ENCODE data around the gene PGAM5. TPM values are rescaled to one million over a fixed set of nuclear protein-coding genes. Genes with fewer than 3 reads are reported as not detected.

Gene PGAM5
- total RNA-seq, 2 donors from 2014 or later, result 37.4 to 41.4 TPM

DNA sequence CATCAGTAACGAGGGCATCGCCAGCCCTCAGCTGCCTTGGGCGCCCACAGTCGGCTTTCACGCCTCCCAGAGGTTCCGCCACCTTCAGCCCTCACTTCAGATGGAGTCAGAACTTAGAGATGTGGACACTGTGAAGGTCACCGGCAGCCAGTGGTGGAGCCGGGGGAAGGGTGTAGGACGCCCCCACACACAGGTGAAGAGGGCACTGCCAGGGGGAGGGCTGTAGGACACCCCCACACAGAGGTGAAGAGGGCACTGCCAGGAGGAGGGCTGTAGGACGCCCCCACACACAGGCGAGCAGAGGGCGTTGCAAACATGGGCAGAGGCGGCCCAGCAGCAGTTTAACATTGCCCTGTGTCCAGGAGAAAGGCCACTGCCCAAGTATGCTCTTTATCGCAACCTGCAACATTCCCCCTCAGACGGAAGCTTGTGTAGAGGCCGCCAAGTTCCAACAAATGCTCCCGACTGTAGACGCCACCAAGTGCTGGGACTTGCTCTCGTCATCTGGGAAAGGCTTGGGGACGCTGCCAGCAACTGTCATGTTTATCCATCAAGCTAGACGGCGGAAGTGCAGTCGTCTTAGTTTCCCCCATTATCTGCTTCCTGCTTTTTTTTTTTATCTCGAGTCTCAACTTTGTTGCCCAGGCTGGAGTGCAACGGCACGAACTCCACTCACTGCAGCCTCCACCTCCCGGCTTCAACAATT, 55.9 kb downstream of the PGAM5 start:
- Histone ChIP-seq H3K27ac (no peak overlapping the region), H3K4me1 (replicated peaks) (no peaks in the 10 kb centered on the region), H3K36me3 (no peaks in the 10 kb centered on the region), H3K9me3 (no peaks in the 10 kb centered on the region), H3K27me3 (replicated peaks; ENCODE audit: insufficient read depth) (no peaks in the 10 kb centered on the region), H3K4me3 (no peak overlapping the region)
- WGBS, result 71% methylated on average over 27 of the region's 27 CpGs
- DNase-seq (ENCODE audit: low spot score), result no peak
- intact Hi-C loops (cut with DNase I), result loop anchor here (5.0 to 10.0 kb wide), 2 partner anchors 61 to 138 kb away; partner anchors contain the start of gene GOLGA3
- TF ChIP-seq, protein P1, sequence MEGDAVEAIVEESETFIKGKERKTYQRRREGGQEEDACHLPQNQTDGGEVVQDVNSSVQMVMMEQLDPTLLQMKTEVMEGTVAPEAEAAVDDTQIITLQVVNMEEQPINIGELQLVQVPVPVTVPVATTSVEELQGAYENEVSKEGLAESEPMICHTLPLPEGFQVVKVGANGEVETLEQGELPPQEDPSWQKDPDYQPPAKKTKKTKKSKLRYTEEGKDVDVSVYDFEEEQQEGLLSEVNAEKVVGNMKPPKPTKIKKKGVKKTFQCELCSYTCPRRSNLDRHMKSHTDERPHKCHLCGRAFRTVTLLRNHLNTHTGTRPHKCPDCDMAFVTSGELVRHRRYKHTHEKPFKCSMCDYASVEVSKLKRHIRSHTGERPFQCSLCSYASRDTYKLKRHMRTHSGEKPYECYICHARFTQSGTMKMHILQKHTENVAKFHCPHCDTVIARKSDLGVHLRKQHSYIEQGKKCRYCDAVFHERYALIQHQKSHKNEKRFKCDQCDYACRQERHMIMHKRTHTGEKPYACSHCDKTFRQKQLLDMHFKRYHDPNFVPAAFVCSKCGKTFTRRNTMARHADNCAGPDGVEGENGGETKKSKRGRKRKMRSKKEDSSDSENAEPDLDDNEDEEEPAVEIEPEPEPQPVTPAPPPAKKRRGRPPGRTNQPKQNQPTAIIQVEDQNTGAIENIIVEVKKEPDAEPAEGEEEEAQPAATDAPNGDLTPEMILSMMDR (IDR thresholded peaks at IDR 0.05), result no peak
- no peak for TF ChIP-seq POLR2AphosphoS5 (IDR thresholded peaks at IDR 0.05)
- no peak for TF ChIP-seq POLR2A (IDR thresholded peaks at IDR 0.05)

DNA sequence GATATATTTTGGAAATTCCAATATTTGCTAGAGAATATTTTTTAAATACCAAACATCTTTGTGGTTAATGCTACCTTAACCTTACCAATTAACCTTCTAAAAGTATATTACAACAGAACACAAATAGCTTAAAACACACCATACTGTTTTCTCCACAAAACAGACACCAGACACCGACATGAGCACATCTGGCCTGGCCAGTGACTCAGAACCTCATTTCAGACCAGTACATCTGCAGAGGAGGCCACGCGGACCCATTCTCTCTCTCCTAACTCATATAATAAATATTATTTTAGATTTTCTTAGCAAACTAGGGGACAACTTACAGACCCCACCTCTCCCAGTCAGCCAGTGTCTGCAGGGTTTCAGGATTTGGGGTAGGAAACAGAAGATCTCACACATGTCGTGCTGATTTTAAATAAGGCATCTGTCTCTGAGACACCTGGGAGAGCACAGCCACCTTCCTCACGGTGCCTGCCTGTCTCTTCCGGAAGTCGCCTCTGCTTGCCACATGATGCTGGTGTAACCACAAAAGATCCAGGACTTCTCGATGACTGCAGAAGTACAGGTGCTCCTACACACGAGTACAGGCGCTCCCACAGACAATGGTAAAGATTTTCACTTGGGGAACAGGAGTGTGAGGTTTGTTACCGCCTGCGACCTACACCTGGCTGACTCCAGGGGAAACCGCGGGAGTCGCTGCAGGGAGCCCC, 60.6 kb downstream of the PGAM5 start:
- H3K27me3 ChIP-seq (replicated peaks; ENCODE audit: insufficient read depth), result no peaks in the 10 kb centered on the region
- H3K27ac ChIP-seq, result no peak overlapping the region
- no peak for DNase-seq (ENCODE audit: low spot score)
- no peak overlapping the region for H3K4me3 ChIP-seq
- no peaks in the 10 kb centered on the region for H3K4me1 ChIP-seq (replicated peaks)
- TF ChIP-seq POLR2AphosphoS5 (IDR thresholded peaks at IDR 0.05) (no peak), POLR2A (IDR thresholded peaks at IDR 0.05) (no peak)
- TF ChIP-seq, protein P1 (IDR thresholded peaks at IDR 0.05), result no peak
- no peaks in the 10 kb centered on the region for H3K9me3 ChIP-seq
- peaks cover 6 to 21% of the 10 kb centered on the region in 2 donors for H3K36me3 ChIP-seq
- WGBS, result 89% methylated on average over 15 of the region's 15 CpGs
- intact Hi-C loops (cut with DNase I), result no loop called here

Small RNAs within 50 kb of the gene (small RNA-seq; reads per million reads assigned to genes)
- 0.09 to 0.10 reads per million in 2 donors for gene RNA5SP379

Other genes with a start within 250 kb of the PGAM5 start
- 10 to 100 TPM; 34.2 to 69.2 TPM for gene FBRSL1, start 220.7 kb upstream of the PGAM5 start, total RNA-seq
- under 1 TPM in 1 of 2 donors, not detected in 1; 0.68 TPM for gene LRCOL1, start 100.3 kb upstream of the PGAM5 start, total RNA-seq
- gene P2RX2, start 92.1 kb upstream of the PGAM5 start, total RNA-seq, result 1 to 10 TPM in 1 of 2 donors, under 1 TPM in 1; 0.32 to 8.2 TPM
- gene POLE, start 23.5 kb upstream of the PGAM5 start, total RNA-seq, result 10 to 100 TPM; 41.8 to 65.4 TPM
- 100 to 1,000 TPM in 1 of 2 donors, 10 to 100 TPM in 1; 25.7 to 107 TPM for gene PXMP2, start 23.3 kb upstream of the PGAM5 start, total RNA-seq
- 10 to 100 TPM; 31.1 to 82.4 TPM for gene ANKLE2, start 51.0 kb downstream of the PGAM5 start, total RNA-seq
- 100 to 1,000 TPM in 1 of 2 donors, 10 to 100 TPM in 1; 99.1 to 109 TPM for gene GOLGA3, start 118.0 kb downstream of the PGAM5 start, total RNA-seq
- gene CHFR, start 176.8 kb downstream of the PGAM5 start, total RNA-seq, result 10 to 100 TPM; 18.7 to 52.3 TPM
- 10 to 100 TPM in 1 of 2 donors, 1 to 10 TPM in 1; 9.6 to 12.7 TPM for gene ZNF605, start 245.5 kb downstream of the PGAM5 start, total RNA-seq